ENCODE results near the gene NTN1.

- TF ChIP-seq POLR2A (IDR thresholded peaks at IDR 0.05): no peak
- TF ChIP-seq CTCF (IDR thresholded peaks at IDR 0.05): no peak
Measured at GRCh38 chr17:9087921-9088320, 66.6 kb downstream of the NTN1 start.

Measured in testis (tissue), 2 donors.